HFFc6 (cell line): ENCODE results near the gene SPOCK1. TPM values are rescaled to one million over a fixed set of nuclear protein-coding genes. Genes with fewer than 3 reads are reported as not detected.

ENCODE experiments used
- DNase-seq: peaks from one replicate; pipeline ENCODE4 v3.0.0-alpha.2; 2018
- H3K27ac Mint-ChIP-seq: 2 replicates; pipeline ENCODE4 v1.8.0; 2020; ENCODE audit warnings: mild to moderate bottlenecking, mixed read lengths
- H3K27me3 Mint-ChIP-seq: 2 replicates; pipeline ENCODE4 v1.8.0; 2021; ENCODE audit warnings: mild to moderate bottlenecking, moderate library complexity, mixed read lengths; ENCODE audit not compliant: insufficient read depth
- H3K36me3 Mint-ChIP-seq: 2 replicates; pipeline ENCODE4 v1.8.0; 2021; ENCODE audit warnings: low read depth, mixed read lengths
- H3K4me1 Mint-ChIP-seq: 2 replicates; pipeline ENCODE4 v1.8.0; 2020; ENCODE audit warnings: low read depth, mixed read lengths
- H3K4me3 Mint-ChIP-seq: 2 replicates; pipeline ENCODE4 v1.8.0; 2020; ENCODE audit warnings: mild to moderate bottlenecking, moderate library complexity, mixed read lengths
- H3K9me3 Mint-ChIP-seq: 2 replicates; pipeline ENCODE4 v1.8.0; 2020; ENCODE audit warnings: mild to moderate bottlenecking, mixed read lengths
- CTCF ChIP-seq: fragments of 200-600 bp; sonication (generic); IDR thresholded peaks from 2 replicates; pipeline ENCODE4 v1.5.0; 2021; ENCODE audit warnings: antibody characterized with exemption, mild to moderate bottlenecking
- total RNA-seq, 6 experiments: library from RNA; stranded (reverse); fragmentation: NEBNext Ultra II Directional; extraction: Animal tissue kit (Norgen Biotek cat#: 25700); gene quantifications; 2 replicates in 1 of 6; 3 replicates in 5 of 6; pipeline ENCODE4 v1.2.3, GENCODE V29; 2021

The SPOCK1 gene
- total RNA-seq, 6 experiments from 2014 or later, result 111 to 170 (median 125) TPM

GRCh38 chr5:137333928-137334327 lies 165.2 kb downstream of the SPOCK1 start:
- Mint-ChIP-seq H3K4me1 (peaks cover 8% of the 10 kb centered on the region), H3K27me3 (no peaks in the 10 kb centered on the region), H3K36me3 (no peaks in the 10 kb centered on the region), H3K27ac (no peak overlapping the region), H3K9me3 (no peaks in the 10 kb centered on the region), H3K4me3 (no peak overlapping the region)
- DNase-seq, result no peak
- no peak for TF ChIP-seq CTCF

GRCh38 chr5:137333475-137333874 lies 165.7 kb downstream of the SPOCK1 start:
- H3K4me3 Mint-ChIP-seq, result no peak overlapping the region
- peaks cover 8% of the 10 kb centered on the region for H3K4me1 Mint-ChIP-seq
- no peak for DNase-seq
- H3K27me3 Mint-ChIP-seq, result no peaks in the 10 kb centered on the region
- no peaks in the 10 kb centered on the region for H3K9me3 Mint-ChIP-seq
- no peak for TF ChIP-seq CTCF
- no peaks in the 10 kb centered on the region for H3K36me3 Mint-ChIP-seq
- H3K27ac Mint-ChIP-seq, result no peak overlapping the region

- Mint-ChIP-seq H3K36me3 (no peaks in the 10 kb centered on the region), H3K9me3 (no peaks in the 10 kb centered on the region), H3K27me3 (no peaks in the 10 kb centered on the region), H3K4me3 (no peak overlapping the region), H3K4me1 (peaks cover 8% of the 10 kb centered on the region), H3K27ac (no peak overlapping the region)
- no peak for DNase-seq
- TF ChIP-seq CTCF, result no peak
Observed at GRCh38 chr5:137332296-137332695, 166.8 kb downstream of the SPOCK1 start.

- Mint-ChIP-seq H3K36me3 (no peaks in the 10 kb centered on the region), H3K27ac (no peak overlapping the region), H3K27me3 (no peaks in the 10 kb centered on the region), H3K9me3 (no peaks in the 10 kb centered on the region), H3K4me1 (peaks cover 8% of the 10 kb centered on the region), H3K4me3 (no peak overlapping the region)
- no peak for DNase-seq
- no peak for TF ChIP-seq CTCF
Observed at GRCh38 chr5:137329586-137330296, 169.4 kb downstream of the SPOCK1 start.

- Mint-ChIP-seq H3K9me3 (no peaks in the 10 kb centered on the region), H3K4me3 (no peak overlapping the region)
Observed at GRCh38 chr5:137328991-137329390, 170.1 kb downstream of the SPOCK1 start.

More at GRCh38 chr5:137328991-137329390, 170.1 kb downstream of the SPOCK1 start:
- DNase-seq, result no peak
- no peak overlapping the region for H3K27ac Mint-ChIP-seq
- H3K27me3 Mint-ChIP-seq, result no peaks in the 10 kb centered on the region
- no peak for TF ChIP-seq CTCF
- H3K36me3 Mint-ChIP-seq, result no peaks in the 10 kb centered on the region
- peaks cover 8% of the 10 kb centered on the region for H3K4me1 Mint-ChIP-seq
